Fibroblast of villous mesenchyme (primary cell): ENCODE data around the gene RABGAP1. TPM values are rescaled to one million over a fixed set of nuclear protein-coding genes. Genes with fewer than 3 reads are reported as not detected.

Source experiments
- DNase-seq: peaks from one replicate; pipeline ENCODE4 v3.0.0-alpha.2; 2010; ENCODE audit warnings: low read depth
- H3K4me3 ChIP-seq: 2 replicates; pipeline ENCODE4 v1.5.1; 2011; ENCODE audit warnings: low read depth, mild to moderate bottlenecking, low read length
- total RNA-seq: library from RNA; depleted of rRNA; stranded (reverse); fragments of >200 nt; gene quantifications from 2 replicates; pipeline ENCODE4 v1.2.3, GENCODE V29; 2012
- TF ChIP-seq, protein P1 (sequence below): IDR thresholded peaks from 2 replicates; pipeline ENCODE4 v1.5.1; 2012; ENCODE audit warnings: low read depth, mild to moderate bottlenecking, low read length; ENCODE audit not compliant: insufficient read depth

RABGAP1 gene
- total RNA-seq, 1 donor: 60.9 TPM

GRCh38 chr9:123041489-123041888 is 100.7 kb downstream of the RABGAP1 start:
- TF ChIP-seq, protein P1, sequence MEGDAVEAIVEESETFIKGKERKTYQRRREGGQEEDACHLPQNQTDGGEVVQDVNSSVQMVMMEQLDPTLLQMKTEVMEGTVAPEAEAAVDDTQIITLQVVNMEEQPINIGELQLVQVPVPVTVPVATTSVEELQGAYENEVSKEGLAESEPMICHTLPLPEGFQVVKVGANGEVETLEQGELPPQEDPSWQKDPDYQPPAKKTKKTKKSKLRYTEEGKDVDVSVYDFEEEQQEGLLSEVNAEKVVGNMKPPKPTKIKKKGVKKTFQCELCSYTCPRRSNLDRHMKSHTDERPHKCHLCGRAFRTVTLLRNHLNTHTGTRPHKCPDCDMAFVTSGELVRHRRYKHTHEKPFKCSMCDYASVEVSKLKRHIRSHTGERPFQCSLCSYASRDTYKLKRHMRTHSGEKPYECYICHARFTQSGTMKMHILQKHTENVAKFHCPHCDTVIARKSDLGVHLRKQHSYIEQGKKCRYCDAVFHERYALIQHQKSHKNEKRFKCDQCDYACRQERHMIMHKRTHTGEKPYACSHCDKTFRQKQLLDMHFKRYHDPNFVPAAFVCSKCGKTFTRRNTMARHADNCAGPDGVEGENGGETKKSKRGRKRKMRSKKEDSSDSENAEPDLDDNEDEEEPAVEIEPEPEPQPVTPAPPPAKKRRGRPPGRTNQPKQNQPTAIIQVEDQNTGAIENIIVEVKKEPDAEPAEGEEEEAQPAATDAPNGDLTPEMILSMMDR: no peak
- DNase-seq: no peak
- H3K4me3 ChIP-seq: no peak overlapping the region

- DNase-seq: no peak
- TF ChIP-seq, protein P1: no peak
Observed at GRCh38 chr9:123043081-123043939, 102.5 kb downstream of the RABGAP1 start.

GRCh38 chr9:123044586-123044985 is 103.8 kb downstream of the RABGAP1 start:
- DNase-seq: peak; percentile 83
- TF ChIP-seq, protein P1: no peak
- H3K4me3 ChIP-seq: no peak overlapping the region

More at GRCh38 chr9:123043081-123043939, 102.5 kb downstream of the RABGAP1 start:
- H3K4me3 ChIP-seq: no peak overlapping the region

DNA sequence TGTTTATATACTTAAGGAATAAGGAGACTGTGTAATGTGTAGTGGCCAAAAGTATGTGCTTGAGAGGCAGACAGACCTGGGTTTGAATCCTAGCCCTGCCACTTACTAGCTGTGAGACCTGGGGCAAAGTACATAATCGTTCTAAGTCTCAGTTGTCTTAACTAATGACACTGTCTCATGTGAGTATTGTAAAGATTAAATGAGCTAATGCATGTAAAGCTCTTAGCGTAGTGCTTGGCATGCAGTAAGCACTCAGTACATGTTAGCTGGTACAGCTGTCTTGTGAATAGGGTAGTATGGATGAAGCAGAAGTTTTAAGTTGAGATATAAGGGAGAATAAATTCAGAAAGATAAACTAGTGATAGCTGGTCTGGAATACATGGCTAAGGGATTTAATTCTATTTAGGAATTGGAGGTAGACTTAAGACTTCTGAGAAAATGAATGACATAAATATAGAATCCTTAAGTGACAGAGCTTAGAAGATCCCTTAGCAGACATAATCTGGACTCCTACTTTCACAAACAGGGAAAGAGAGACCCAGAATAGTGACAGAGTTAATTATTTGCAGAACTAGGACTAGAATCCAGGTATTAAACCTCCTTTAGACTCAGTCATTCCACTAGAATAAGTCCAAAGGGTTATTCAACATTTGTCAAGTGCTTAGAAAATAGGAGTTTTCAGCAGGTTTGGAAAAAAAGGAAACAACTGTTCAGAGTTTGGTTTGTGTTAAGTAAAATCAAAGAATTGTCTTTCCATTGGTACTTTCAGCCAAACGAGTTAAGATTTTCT is 105.8 kb downstream of the RABGAP1 start:
- TF ChIP-seq, protein P1: no peak
- DNase-seq: no peak

DNA sequence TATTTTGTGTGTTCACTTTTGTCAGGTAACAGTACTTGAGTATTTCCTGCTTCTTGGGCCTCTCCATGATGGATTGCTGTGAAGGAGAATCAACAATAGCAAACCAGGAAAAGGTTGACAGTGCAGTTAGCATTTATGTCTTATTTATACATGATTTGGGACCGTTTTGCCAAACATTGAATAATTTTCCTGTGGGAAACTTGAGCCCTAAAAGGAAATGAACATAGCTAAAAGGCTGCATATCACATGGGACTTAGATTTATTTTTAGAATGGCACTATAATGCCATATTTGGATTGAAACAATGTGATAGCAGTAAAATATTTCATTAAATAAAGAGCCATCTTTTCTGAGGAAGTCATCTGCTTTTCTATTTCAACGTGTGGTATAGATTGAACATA is 107.9 kb downstream of the RABGAP1 start:
- peak; percentile 54 for DNase-seq
- TF ChIP-seq, protein P1: no peak

More for the DNA sequence above, 105.8 kb downstream of the RABGAP1 start:
- H3K4me3 ChIP-seq: no peak overlapping the region

GRCh38 chr9:123049589-123050222 is 108.9 kb downstream of the RABGAP1 start:
- DNase-seq: peak; percentile 91
- H3K4me3 ChIP-seq: no peak overlapping the region
- TF ChIP-seq, protein P1: no peak

More for the DNA sequence above, 107.9 kb downstream of the RABGAP1 start:
- H3K4me3 ChIP-seq: no peak overlapping the region
